A673 (cell line): ENCODE measurements around the gene SLC1A4. TPM values are rescaled to one million over a fixed set of nuclear protein-coding genes. Genes with fewer than 3 reads are reported as not detected.

Experiments
- BruUV-seq: library from RNA; stranded (reverse); fragments of 400-500 nt; replicated peaks from 2 replicates; lab custom pipeline; 2021; lab: Mats Ljungman, UMichigan
- CTCF ChIA-PET: fragments of 300-600 bp; sonication (Branson Sonifier 250); formaldehyde crosslinking; loops from one replicate; lab custom pipeline; 2022; ENCODE audit warnings: antibody characterized with exemption; lab: Charles Lee
- POLR2A ChIA-PET: fragments of 300-600 bp; sonication (Branson Sonifier 250); formaldehyde crosslinking; loops from one replicate; lab custom pipeline; 2022; ENCODE audit warnings: antibody characterized with exemption; ENCODE audit not compliant: low non-redundant PET; lab: Charles Lee
- DNase-seq: peaks from one replicate; pipeline ENCODE4 v3.0.0-alpha.2; 2015; ENCODE audit warnings: low spot score
- H3K27ac ChIP-seq: fragments of 200-600 bp; sonication (generic); 2 replicates; pipeline ENCODE4 v1.5.1; 2016; ENCODE audit warnings: mixed run types, low read depth, mild to moderate bottlenecking, mixed read lengths, antibody characterized with exemption, low read length; ENCODE audit not compliant: poor library complexity, severe bottlenecking
- H3K27me3 ChIP-seq: fragments of 200-600 bp; sonication (generic); replicated peaks from 2 replicates; pipeline ENCODE4 v1.6.1; 2017; ENCODE audit warnings: mixed run types, low read depth, mild to moderate bottlenecking, mixed read lengths, antibody characterized with exemption, low read length; ENCODE audit not compliant: insufficient read depth, poor library complexity
- H3K36me3 ChIP-seq: fragments of 200-600 bp; sonication (generic); 2 replicates; pipeline ENCODE4 v1.6.1; 2016; ENCODE audit warnings: mixed run types, mild to moderate bottlenecking, mixed read lengths, antibody characterized with exemption, low read length; ENCODE audit not compliant: insufficient read depth, poor library complexity, severe bottlenecking
- H3K4me1 ChIP-seq: fragments of 200-600 bp; sonication (generic); 2 replicates; pipeline ENCODE4 v1.6.1; 2017; ENCODE audit warnings: mixed run types, mild to moderate bottlenecking, mixed read lengths, antibody characterized with exemption, low read length; ENCODE audit not compliant: insufficient read depth, poor library complexity, severe bottlenecking
- H3K4me3 ChIP-seq: fragments of 200-600 bp; sonication (generic); 2 replicates; pipeline ENCODE4 v1.5.1; 2016; ENCODE audit warnings: low read depth, mixed run types, mild to moderate bottlenecking, mixed read lengths, low read length; ENCODE audit not compliant: poor library complexity, severe bottlenecking
- H3K9me3 ChIP-seq: fragments of 200-600 bp; sonication (generic); 2 replicates; pipeline ENCODE4 v1.6.1; 2016; ENCODE audit warnings: mixed run types, low read depth, mild to moderate bottlenecking, mixed read lengths, antibody characterized with exemption, low read length; ENCODE audit not compliant: poor library complexity, severe bottlenecking
- CTCF ChIP-seq: fragments of 300-800, 200-600 bp; sonication (generic); conservative IDR thresholded peaks from 2 replicates; pipeline ENCODE4 v1.5.1; 2017; ENCODE audit warnings: low read depth, mild to moderate bottlenecking, antibody characterized with exemption, low read length, moderate library complexity, mixed read lengths
- EZH2 ChIP-seq: fragments of 200-600 bp; sonication (generic); IDR thresholded peaks from 2 replicates; pipeline ENCODE4 v1.6.1; 2017; ENCODE audit warnings: borderline replicate concordance, low read depth, mild to moderate bottlenecking, mixed read lengths, antibody characterized with exemption, low read length; ENCODE audit not compliant: poor library complexity, severe bottlenecking
- intact Hi-C: fragments of 100-400 bp; cut with micrococcal nuclease; formaldehyde crosslinking; loops from one replicate; pipeline ENCODE4 v1.10.0; 2022; ENCODE audit not compliant: unreplicated experiment
- total RNA-seq: library from RNA; stranded (reverse); gene quantifications from 2 replicates; pipeline ENCODE4 v1.2.3, GENCODE V29; 2021

The SLC1A4 gene
- total RNA-seq, 1 experiment from 2014 or later, result 78.1 TPM

- peaks cover 76% of the 10 kb centered on the region for H3K36me3 ChIP-seq
- TF ChIP-seq CTCF (no peak), EZH2 (no peak)
- H3K27ac ChIP-seq, result no peak overlapping the region
- no TSS peak for BruUV-seq
- ChIA-PET POLR2A (no interaction called here), CTCF (no interaction called here)
- no peak for DNase-seq
- no peaks in the 10 kb centered on the region for H3K4me1 ChIP-seq
- H3K27me3 ChIP-seq, result no peaks in the 10 kb centered on the region
- H3K4me3 ChIP-seq, result no peak overlapping the region
- no peaks in the 10 kb centered on the region for H3K9me3 ChIP-seq
- intact Hi-C loops, result no loop called here
Measured at GRCh38 chr2:65015731-65016130, 26.5 kb downstream of the SLC1A4 start.

DNA sequence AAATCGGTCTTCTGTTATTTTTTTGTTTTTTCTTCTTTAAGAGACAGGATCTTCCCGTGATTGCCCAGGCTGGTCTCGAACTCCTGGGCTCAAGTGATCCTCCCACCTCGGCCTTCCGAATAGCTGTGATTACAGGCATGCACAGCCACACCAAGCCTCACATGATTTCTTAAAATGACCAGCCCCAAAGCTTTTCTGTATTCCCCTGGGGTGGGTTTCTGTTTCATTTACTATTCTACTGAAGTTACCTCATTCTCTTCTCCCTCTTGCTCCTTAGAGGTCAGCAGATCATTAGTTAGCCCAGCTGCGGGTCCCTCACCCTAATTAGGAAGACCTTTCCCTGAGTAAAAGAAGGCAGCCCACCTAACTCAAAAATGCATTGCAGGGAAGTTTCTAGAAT is 27.6 kb downstream of the SLC1A4 start:
- no peak for TF ChIP-seq EZH2
- no peak for TF ChIP-seq CTCF
- intact Hi-C loops, result no loop called here
- BruUV-seq, result no TSS peak
- ChIA-PET CTCF (no interaction called here), POLR2A (no interaction called here)
- Histone ChIP-seq H3K4me1 (no peaks in the 10 kb centered on the region), H3K4me3 (no peak overlapping the region), H3K36me3 (peaks cover 78% of the 10 kb centered on the region), H3K27ac (no peak overlapping the region), H3K9me3 (no peaks in the 10 kb centered on the region), H3K27me3 (no peaks in the 10 kb centered on the region)
- DNase-seq, result no peak

DNA sequence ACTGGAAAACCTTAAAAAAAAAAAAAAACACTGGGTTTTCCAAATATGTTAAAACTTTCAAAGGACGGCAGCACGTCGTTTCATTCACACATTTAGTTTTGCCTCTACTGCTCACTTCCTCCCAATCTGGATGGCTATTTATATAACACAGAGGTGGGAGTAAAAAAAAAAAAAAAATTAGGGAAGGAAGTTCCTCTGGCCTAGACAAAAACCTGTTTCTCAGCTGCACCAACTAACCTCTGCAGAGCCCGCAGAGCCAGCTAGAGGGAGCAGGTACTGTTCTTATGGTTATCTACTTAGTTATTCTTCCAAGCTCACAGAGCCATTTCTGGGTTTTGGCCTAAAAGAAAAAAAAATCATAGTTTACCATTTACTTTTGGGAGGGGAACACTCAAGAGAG is 28.1 kb downstream of the SLC1A4 start:
- Histone ChIP-seq H3K27ac (no peak overlapping the region), H3K4me3 (no peak overlapping the region), H3K9me3 (no peaks in the 10 kb centered on the region), H3K36me3 (peaks cover 83% of the 10 kb centered on the region), H3K4me1 (no peaks in the 10 kb centered on the region), H3K27me3 (no peaks in the 10 kb centered on the region)
- intact Hi-C loops, result no loop called here
- no TSS peak for BruUV-seq
- ChIA-PET CTCF (no interaction called here), POLR2A (no interaction called here)
- DNase-seq, result no peak
- TF ChIP-seq EZH2, result no peak
- peak; percentile 22; the same call in 1 of the 2 replicates for TF ChIP-seq CTCF
